Measurements from ENCODE around the gene VIPR2. TPM values are rescaled to one million over a fixed set of nuclear protein-coding genes. Genes with fewer than 3 reads are reported as not detected.

Gene VIPR2
- total and polyA plus RNA-seq, 2 of the 13 experiments (the other 11 are each of a cell fraction or from before 2014, with no cell fraction given), result not detected

DNA sequence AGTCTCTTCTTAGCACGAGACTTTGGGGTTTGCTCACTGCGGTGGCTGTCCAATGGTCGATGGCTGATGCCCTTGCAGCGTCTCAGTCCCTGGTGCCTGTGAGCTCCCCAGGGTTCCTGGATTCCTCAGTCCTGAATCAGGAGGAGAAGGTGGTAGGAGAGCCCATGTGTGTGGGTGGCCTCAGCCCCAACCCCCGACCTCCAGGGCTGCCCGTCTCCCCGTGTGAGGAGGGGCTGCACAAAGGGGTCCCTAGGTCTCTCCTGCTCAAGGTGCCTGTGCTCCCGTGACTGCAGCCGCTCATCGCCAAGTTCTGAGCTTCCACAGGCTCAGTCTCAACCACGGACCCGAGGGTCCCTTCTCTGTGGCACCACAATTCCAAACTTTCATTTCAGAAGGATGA lies 142.9 kb downstream of the VIPR2 start:
- Histone ChIP-seq H3K27ac (ENCODE audit: extremely low read length, insufficient read depth, low read length) (no peak overlapping the region), H3K4me2 (ENCODE audit: low read depth, low read length) (no peak overlapping the region), H3K4me3 (replicated peaks in 1 of 3; ENCODE audit: insufficient read depth in 1 of 3, low read depth in 2 of 3, low read length in 3 of 3) (no peak overlapping the region), H3K79me2 (ENCODE audit: insufficient read depth, low read length) (no peaks in the 10 kb centered on the region), H3K27me3 (ENCODE audit: control insufficient read depth in 1 of 2, insufficient read depth in 2 of 2, low read length in 2 of 2) (peaks cover 7 to 47% of the 10 kb centered on the region in 2 experiments; a peak in 3 of 5 replicates), H3K36me3 (replicated peaks in 1 of 2; ENCODE audit: control insufficient read depth in 1 of 2, insufficient read depth in 2 of 2, low read length in 2 of 2) (no peaks in the 10 kb centered on the region), H3K4me1 (ENCODE audit: insufficient read depth, low read length) (no peaks in the 10 kb centered on the region), H3K9me3 (ENCODE audit: low read length) (no peaks in the 10 kb centered on the region), H2AFZ (ENCODE audit: low read length) (no peak overlapping the region), H4K20me1 (ENCODE audit: insufficient read depth, low read length) (no peaks in the 10 kb centered on the region), H3K9ac (ENCODE audit: insufficient read depth, low read depth, low read length) (no peak overlapping the region)
- intact Hi-C loops (cut with micrococcal nuclease; ENCODE audit: unreplicated experiment), result no loop called here
- no TSS peak for BruUV-seq (replicated peaks)
- TF ChIP-seq, protein P1, sequence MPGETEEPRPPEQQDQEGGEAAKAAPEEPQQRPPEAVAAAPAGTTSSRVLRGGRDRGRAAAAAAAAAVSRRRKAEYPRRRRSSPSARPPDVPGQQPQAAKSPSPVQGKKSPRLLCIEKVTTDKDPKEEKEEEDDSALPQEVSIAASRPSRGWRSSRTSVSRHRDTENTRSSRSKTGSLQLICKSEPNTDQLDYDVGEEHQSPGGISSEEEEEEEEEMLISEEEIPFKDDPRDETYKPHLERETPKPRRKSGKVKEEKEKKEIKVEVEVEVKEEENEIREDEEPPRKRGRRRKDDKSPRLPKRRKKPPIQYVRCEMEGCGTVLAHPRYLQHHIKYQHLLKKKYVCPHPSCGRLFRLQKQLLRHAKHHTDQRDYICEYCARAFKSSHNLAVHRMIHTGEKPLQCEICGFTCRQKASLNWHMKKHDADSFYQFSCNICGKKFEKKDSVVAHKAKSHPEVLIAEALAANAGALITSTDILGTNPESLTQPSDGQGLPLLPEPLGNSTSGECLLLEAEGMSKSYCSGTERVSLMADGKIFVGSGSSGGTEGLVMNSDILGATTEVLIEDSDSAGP (CRISPR knock-in tag; IDR thresholded peaks at IDR 0.05; ENCODE audit: borderline replicate concordance), result no peak
- no peak for TF ChIP-seq CHD4 (IDR thresholded peaks at IDR 0.05; ENCODE audit: borderline replicate concordance, low read length)
- no peak for TF ChIP-seq SP4 (CRISPR knock-in tag; IDR thresholded peaks at IDR 0.05)
- no peak for TF ChIP-seq ISL2 (CRISPR knock-in tag; IDR thresholded peaks at IDR 0.05)
- no peak for TF ChIP-seq KDM1A (CRISPR knock-in tag; IDR thresholded peaks at IDR 0.05)
- TF ChIP-seq ZKSCAN1 (IDR thresholded peaks at IDR 0.05; ENCODE audit: low read length), result no peak
- no peak for TF ChIP-seq PITX1 (CRISPR knock-in tag; IDR thresholded peaks at IDR 0.05)
- no peak for TF ChIP-seq DPF2 (CRISPR knock-in tag; IDR thresholded peaks at IDR 0.05; ENCODE audit: borderline replicate concordance, low read depth)
- TF ChIP-seq RXRB (CRISPR knock-in tag; IDR thresholded peaks at IDR 0.05; ENCODE audit: borderline replicate concordance), result no peak
- no peak for TF ChIP-seq ZNF121 (CRISPR knock-in tag; IDR thresholded peaks at IDR 0.05)
- no peak for TF ChIP-seq ZFP41 (CRISPR knock-in tag; IDR thresholded peaks at IDR 0.05; ENCODE audit: borderline replicate concordance)
- TF ChIP-seq ZNF160 (CRISPR knock-in tag; IDR thresholded peaks at IDR 0.05), result no peak
- TF ChIP-seq SALL1 (CRISPR knock-in tag; IDR thresholded peaks at IDR 0.05), result no peak
- TF ChIP-seq ZNF24 (IDR thresholded peaks at IDR 0.05), result no peak
- TF ChIP-seq ZNF10 (CRISPR knock-in tag; IDR thresholded peaks at IDR 0.05; ENCODE audit: borderline replicate concordance, low read depth), result no peak
- TF ChIP-seq NR2F1 (CRISPR knock-in tag; IDR thresholded peaks at IDR 0.05), result no peak
- TF ChIP-seq CC2D1A (CRISPR knock-in tag; IDR thresholded peaks at IDR 0.05), result no peak
- TF ChIP-seq, protein P2, sequence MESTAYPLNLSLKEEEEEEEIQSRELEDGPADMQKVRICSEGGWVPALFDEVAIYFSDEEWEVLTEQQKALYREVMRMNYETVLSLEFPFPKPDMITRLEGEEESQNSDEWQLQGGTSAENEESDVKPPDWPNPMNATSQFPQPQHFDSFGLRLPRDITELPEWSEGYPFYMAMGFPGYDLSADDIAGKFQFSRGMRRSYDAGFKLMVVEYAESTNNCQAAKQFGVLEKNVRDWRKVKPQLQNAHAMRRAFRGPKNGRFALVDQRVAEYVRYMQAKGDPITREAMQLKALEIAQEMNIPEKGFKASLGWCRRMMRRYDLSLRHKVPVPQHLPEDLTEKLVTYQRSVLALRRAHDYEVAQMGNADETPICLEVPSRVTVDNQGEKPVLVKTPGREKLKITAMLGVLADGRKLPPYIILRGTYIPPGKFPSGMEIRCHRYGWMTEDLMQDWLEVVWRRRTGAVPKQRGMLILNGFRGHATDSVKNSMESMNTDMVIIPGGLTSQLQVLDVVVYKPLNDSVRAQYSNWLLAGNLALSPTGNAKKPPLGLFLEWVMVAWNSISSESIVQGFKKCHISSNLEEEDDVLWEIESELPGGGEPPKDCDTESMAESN (CRISPR knock-in tag; conservative IDR thresholded peaks at IDR 0.05), result no peak
- TF ChIP-seq ZMYM3 (CRISPR knock-in tag; IDR thresholded peaks at IDR 0.05), result no peak
- ATAC-seq (no peak), FAIRE-seq (no peak), DNase-seq (ENCODE audit: low spot score) (no peak)
- ChIA-PET POLR2A (no interaction called here), CTCF (ENCODE audit: low intra/inter-chr PET ratio, low total read pairs) (no interaction called here)
- WGBS (ENCODE audit: low lambda C conversion rate), result 49% methylated on average over 4 of the region's 12 CpGs
- in situ Hi-C loops (cut with HindIII; ENCODE audit: extremely low pct_ligation_motif_present, low pct_unique_long_range_greater_than_20kb), result no loop called here
